B cell (primary cell): Measurements from ENCODE around the gene PDK2. TPM values are rescaled to one million over a fixed set of nuclear protein-coding genes. Genes with fewer than 3 reads are reported as not detected.

Experiments used
- ATAC-seq: fragments of 200-7000 bp; cut with Tn5 transposase; one replicate; pipeline ENCODE4 v1.10.0; 2021; ENCODE audit warnings: low read depth, mild to moderate bottlenecking, moderate number of reproducible peaks, moderate library complexity
- CTCF ChIA-PET: fragments of 350-600 bp; sonication (Branson Sonifier 250); formaldehyde crosslinking; loops from one replicate; lab custom pipeline; 2021; ENCODE audit warnings: antibody characterized with exemption, inconsistent platforms; lab: Charles Lee
- POLR2A ChIA-PET: fragments of 350-600 bp; sonication (Branson Sonifier 250); formaldehyde crosslinking; loops from one replicate; lab custom pipeline; 2021; ENCODE audit warnings: antibody characterized with exemption; lab: Charles Lee
- DNase-seq: peaks from one replicate; pipeline ENCODE4 v3.0.0; 2013
- H2AFZ ChIP-seq: 2 replicates; pipeline ENCODE4 v1.6.1; 2012; ENCODE audit warnings: mild to moderate bottlenecking, low read depth, low read length; ENCODE audit not compliant: insufficient read depth, poor library complexity, severe bottlenecking
- H3K27ac ChIP-seq, 2 donors: 1 replicate in 1 of 2; 2 replicates in 1 of 2; pipeline ENCODE4 v1.5.1; 2012 to 2013; ENCODE audit warnings: low read length in 2 of 2, mild to moderate bottlenecking in 2 of 2, moderate library complexity in 1 of 2
- H3K27me3 ChIP-seq, 4 experiments: fragments of 200-600 bp in 1 of 4; sonication (generic) in 1 of 4; replicated peaks in 1 of 4; 1 replicate in 2 of 4; 2 replicates in 2 of 4; pipeline versions ENCODE4 v1.6.1 to v1.7.0; 2013 to 2016; ENCODE audit warnings: low read length in 3 of 4, mild to moderate bottlenecking in 2 of 4, mixed read lengths in 1 of 4, moderate library complexity in 1 of 4; ENCODE audit not compliant: insufficient read depth in 4 of 4, control insufficient read depth in 3 of 4; ENCODE audit errors: control extremely low read depth in 1 of 4
- H3K36me3 ChIP-seq, 2 experiments: replicated peaks in 1 of 2; 1 replicate in 1 of 2; 2 replicates in 1 of 2; pipeline versions ENCODE4 v1.6.1 to v1.7.1; 2013; ENCODE audit warnings: low read length in 1 of 2; ENCODE audit not compliant: insufficient read depth in 2 of 2, control insufficient read depth in 1 of 2; ENCODE audit errors: control extremely low read depth in 1 of 2, extremely low read depth in 1 of 2
- H3K4me1 ChIP-seq, 2 donors: fragments of 200-600 bp in 1 of 2; sonication (generic) in 1 of 2; 1 replicate in 1 of 2; 2 replicates in 1 of 2; pipeline versions ENCODE4 v1.5.1 to v1.6.1; 2013 to 2017; ENCODE audit warnings: low read length in 2 of 2; ENCODE audit not compliant: control insufficient read depth in 2 of 2, insufficient read depth in 2 of 2
- H3K4me2 ChIP-seq: replicated peaks from 2 replicates; pipeline ENCODE3; 2012; ENCODE audit warnings: mild to moderate bottlenecking, low read depth, low read length; ENCODE audit not compliant: poor library complexity, severe bottlenecking
- H3K4me3 ChIP-seq, 5 experiments: fragments of 200-600 bp in 1 of 5; sonication (generic) in 1 of 5; 1 replicate in 3 of 5; 2 replicates in 2 of 5; pipeline versions ENCODE4 v1.5.1 to v1.7.0; 2011 to 2016; ENCODE audit warnings: low read length in 4 of 5, mild to moderate bottlenecking in 4 of 5, low read depth in 2 of 5, control low read depth in 1 of 5, moderate library complexity in 1 of 5; ENCODE audit not compliant: insufficient read depth in 1 of 5; ENCODE audit errors: control extremely low read depth in 1 of 5, extremely low read depth in 1 of 5
- H3K79me2 ChIP-seq: fragments of 200-600 bp; sonication (generic); one replicate; pipeline ENCODE4 v1.6.0; 2016; ENCODE audit warnings: low read length; ENCODE audit not compliant: control insufficient read depth, insufficient read depth
- H3K9ac ChIP-seq: fragments of 200-600 bp; sonication (generic); 2 replicates; pipeline ENCODE4 v1.6.1; 2017; ENCODE audit warnings: mild to moderate bottlenecking, low read length, moderate library complexity
- H3K9me3 ChIP-seq, 3 donors: one replicate each; pipeline versions ENCODE4 v1.6.1 to v1.7.1; 2013; ENCODE audit warnings: low read length in 2 of 3; ENCODE audit not compliant: control insufficient read depth in 2 of 3, insufficient read depth in 1 of 3; ENCODE audit errors: control extremely low read depth in 1 of 3
- H4K20me1 ChIP-seq: 2 replicates; pipeline ENCODE4 v1.6.0; 2012; ENCODE audit warnings: mild to moderate bottlenecking, low read length; ENCODE audit not compliant: insufficient read depth, control insufficient read depth, poor library complexity, severe bottlenecking
- H3K27ac Mint-ChIP-seq: one replicate; pipeline ENCODE4 v1.8.0; 2021; ENCODE audit warnings: mixed read lengths
- H3K27me3 Mint-ChIP-seq: one replicate; pipeline ENCODE4 v1.8.0; 2021; ENCODE audit warnings: mixed read lengths
- H3K4me1 Mint-ChIP-seq: one replicate; pipeline ENCODE4 v1.8.0; 2021; ENCODE audit warnings: mixed read lengths
- H3K4me3 Mint-ChIP-seq: one replicate; pipeline ENCODE4 v1.8.0; 2021; ENCODE audit warnings: mixed read lengths
- H3K9me3 Mint-ChIP-seq: one replicate; pipeline ENCODE4 v1.8.0; 2022; ENCODE audit warnings: mixed read lengths; ENCODE audit not compliant: insufficient read depth
- EZH2 ChIP-seq: IDR thresholded peaks from 2 replicates; pipeline ENCODE4 v1.6.1; 2012; ENCODE audit warnings: borderline replicate concordance, low read depth, mild to moderate bottlenecking, moderate library complexity, low read length; ENCODE audit not compliant: insufficient read depth, poor library complexity, severe bottlenecking
- whole genome bisulfite sequencing: methylation state at CpG from one replicate; pipeline ENCODE4 v1.1.5; 2013; ENCODE audit warnings: missing lambda C conversion rate; ENCODE audit not compliant: insufficient coverage; 5-methylcytosine and 5-hydroxymethylcytosine counted together
- intact Hi-C: fragments of 100-400 bp; cut with micrococcal nuclease; formaldehyde crosslinking; loops from one replicate; pipeline ENCODE4 v1.10.0; 2022
- polyA plus RNA-seq: library from polyadenylated mRNA; depleted of rRNA; stranded (reverse); fragments of >200 nt; gene quantifications from 2 replicates; pipeline ENCODE4 v1.2.3, GENCODE V29; 2012
- total RNA-seq, 2 donors: library from RNA; stranded (reverse); fragments of 120-200 nt in 1 of 2; gene quantifications; 1 replicate in 1 of 2; 2 replicates in 1 of 2; pipeline versions ENCODE4 v1.2.3 to v1.2.4, GENCODE V29; 2013 to 2022
- TF ChIP-seq, protein P1 (sequence below): fragments of 200-600 bp; IDR thresholded peaks from one replicate; pipeline ENCODE4 v1.8.0; 2022; ENCODE audit warnings: antibody characterized with exemption, mild to moderate bottlenecking

Gene PDK2
- total and polyA plus RNA-seq, 2 donors (not counting 1 experiment from before 2014, with no cell fraction given) = 35.2 to 73.2 TPM

DNA sequence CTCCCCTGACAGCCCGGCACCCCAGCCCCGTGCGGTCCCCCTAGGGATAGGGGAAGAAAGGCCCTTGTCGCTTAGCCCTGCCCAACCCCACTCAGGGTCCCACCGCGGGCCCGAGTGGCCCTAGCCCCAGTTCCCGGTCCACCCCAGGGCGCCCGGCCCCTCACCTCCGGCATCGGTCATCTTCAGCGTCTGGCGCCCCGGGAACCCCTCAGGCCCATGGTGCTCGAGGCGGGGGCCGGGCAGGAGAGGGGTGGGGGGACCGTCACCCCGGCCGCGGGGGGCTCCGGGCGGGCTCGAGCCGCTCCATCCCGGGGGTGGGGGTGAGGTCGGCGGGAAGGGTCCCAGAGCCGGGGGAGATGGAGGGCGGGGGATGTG lies 34.2 kb downstream of the PDK2 start:
- peaks cover 21% of the 10 kb centered on the region for H4K20me1 ChIP-seq
- ChIA-PET POLR2A (interaction anchor here (0.6 to 0.8 kb wide), 3 partner anchors 12 to 1232 kb away, joined by 3 to 4 read pairs (median 3); no protein-coding TSS in a partner anchor), CTCF (interaction anchor here (0.8 to 3.4 kb wide), 5 partner anchors 10 to 33 kb away, joined by 3 to 16 read pairs (median 5); no protein-coding TSS in a partner anchor)
- peaks cover 34% of the 10 kb centered on the region for H3K4me1 Mint-ChIP-seq
- peak overlapping the region; percentile 99 for H3K4me2 ChIP-seq
- H3K27me3 Mint-ChIP-seq = peaks cover 10% of the 10 kb centered on the region
- H3K27me3 ChIP-seq = peaks cover 0 to 28% (median 9%) of the 10 kb centered on the region in 4 experiments
- peak overlapping the region; percentile 83 for H3K4me3 Mint-ChIP-seq
- H3K4me1 ChIP-seq = peaks cover 27 to 35% of the 10 kb centered on the region in 2 donors
- no peak for TF ChIP-seq EZH2
- TF ChIP-seq, protein P1, sequence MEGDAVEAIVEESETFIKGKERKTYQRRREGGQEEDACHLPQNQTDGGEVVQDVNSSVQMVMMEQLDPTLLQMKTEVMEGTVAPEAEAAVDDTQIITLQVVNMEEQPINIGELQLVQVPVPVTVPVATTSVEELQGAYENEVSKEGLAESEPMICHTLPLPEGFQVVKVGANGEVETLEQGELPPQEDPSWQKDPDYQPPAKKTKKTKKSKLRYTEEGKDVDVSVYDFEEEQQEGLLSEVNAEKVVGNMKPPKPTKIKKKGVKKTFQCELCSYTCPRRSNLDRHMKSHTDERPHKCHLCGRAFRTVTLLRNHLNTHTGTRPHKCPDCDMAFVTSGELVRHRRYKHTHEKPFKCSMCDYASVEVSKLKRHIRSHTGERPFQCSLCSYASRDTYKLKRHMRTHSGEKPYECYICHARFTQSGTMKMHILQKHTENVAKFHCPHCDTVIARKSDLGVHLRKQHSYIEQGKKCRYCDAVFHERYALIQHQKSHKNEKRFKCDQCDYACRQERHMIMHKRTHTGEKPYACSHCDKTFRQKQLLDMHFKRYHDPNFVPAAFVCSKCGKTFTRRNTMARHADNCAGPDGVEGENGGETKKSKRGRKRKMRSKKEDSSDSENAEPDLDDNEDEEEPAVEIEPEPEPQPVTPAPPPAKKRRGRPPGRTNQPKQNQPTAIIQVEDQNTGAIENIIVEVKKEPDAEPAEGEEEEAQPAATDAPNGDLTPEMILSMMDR = no peak
- H3K27ac Mint-ChIP-seq = peak overlapping the region; percentile 65
- intact Hi-C loops = no loop called here
- DNase-seq (no peak), ATAC-seq (peak; percentile 6)
- H3K9me3 ChIP-seq = peaks cover 0 to 8% (median 0%) of the 10 kb centered on the region in 3 donors
- H2AFZ ChIP-seq = peak overlapping the region; percentile 60
- no peaks in the 10 kb centered on the region for H3K79me2 ChIP-seq
- H3K27ac ChIP-seq = no peak overlapping the region
- H3K9me3 Mint-ChIP-seq = no peaks in the 10 kb centered on the region
- WGBS = 1% methylated on average over 26 of the region's 31 CpGs
- H3K9ac ChIP-seq = peak overlapping the region; percentile 50
- H3K4me3 ChIP-seq = peak overlapping the region in 3 of 5 experiments; percentile 36 to 51 (median 44)
- peaks cover 3 to 12% of the 10 kb centered on the region in 2 experiments for H3K36me3 ChIP-seq
